ENCODE measurements around the gene SLC39A7. TPM values are rescaled to one million over a fixed set of nuclear protein-coding genes. Genes with fewer than 3 reads are reported as not detected.

The SLC39A7 gene
- total RNA-seq, 1 donor from 2014 or later = 53.2 TPM

DNA sequence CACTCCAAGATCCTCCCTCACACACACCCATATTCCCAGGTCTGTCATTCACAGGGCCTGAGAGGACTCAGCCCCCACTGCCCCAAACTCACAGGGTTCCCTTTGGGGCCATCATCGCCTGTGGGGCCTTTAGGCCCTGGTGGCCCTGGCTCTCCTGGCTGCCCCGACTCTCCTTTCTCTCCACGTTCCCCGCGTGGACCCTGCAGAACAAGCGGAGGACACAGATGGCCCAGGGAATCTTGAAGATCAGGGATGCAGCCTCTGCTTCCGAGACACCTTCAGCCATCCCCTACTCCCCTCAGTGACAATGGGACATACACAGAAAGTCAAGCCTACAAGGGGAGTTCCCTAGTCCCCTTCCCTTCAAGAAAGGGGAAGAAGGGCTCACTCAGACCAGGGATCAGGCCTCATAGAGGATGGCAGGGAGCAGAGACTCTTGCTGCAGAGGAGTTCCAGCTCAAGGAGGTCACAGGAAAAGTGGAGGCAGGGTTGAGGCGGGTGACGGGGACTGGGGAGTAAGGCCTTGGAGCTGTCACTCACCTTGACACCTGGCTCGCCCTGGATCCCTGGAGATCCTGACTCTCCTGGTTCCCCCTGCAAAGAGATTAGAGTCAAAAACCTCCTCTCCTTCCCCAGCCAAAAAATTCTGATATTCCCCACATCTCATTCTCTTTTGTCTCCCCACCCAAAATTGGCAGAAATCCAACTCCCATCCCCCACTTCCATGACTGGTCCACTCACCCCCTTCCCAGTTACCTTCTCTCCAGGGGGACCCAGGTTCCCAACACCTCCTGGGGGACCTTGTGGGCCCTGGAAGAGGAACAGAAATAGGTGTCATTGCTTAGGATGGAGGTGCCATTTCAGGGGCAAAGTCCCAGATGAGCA, 31.1 kb upstream of the SLC39A7 start:
- Histone ChIP-seq H3K36me3 (ENCODE audit: control insufficient read depth in 3 of 3, insufficient read depth in 3 of 3, low read length in 3 of 3) (no peaks in the 10 kb centered on the region), H3K9me3 (ENCODE audit: control insufficient read depth in 3 of 3, low read length in 3 of 3) (no peaks in the 10 kb centered on the region), H3K27me3 (ENCODE audit: control insufficient read depth in 3 of 3, insufficient read depth in 3 of 3, low read length in 3 of 3) (no peaks in the 10 kb centered on the region), H3K4me3 (ENCODE audit: low read length in 3 of 3) (no peak overlapping the region), H3K27ac (ENCODE audit: low read depth, low read length) (no peak overlapping the region), H3K4me1 (ENCODE audit: control insufficient read depth in 3 of 3, insufficient read depth in 3 of 3, low read length in 3 of 3) (no peaks in the 10 kb centered on the region), H3K9ac (ENCODE audit: low read depth in 1 of 3, low read length in 3 of 3) (no peak overlapping the region)

GRCh38 chr6:33170176-33171015, 30.3 kb upstream of the SLC39A7 start:
- Histone ChIP-seq H3K9me3 (ENCODE audit: control insufficient read depth in 3 of 3, low read length in 3 of 3) (no peaks in the 10 kb centered on the region), H3K4me3 (ENCODE audit: low read length in 3 of 3) (no peak overlapping the region), H3K9ac (ENCODE audit: low read depth in 1 of 3, low read length in 3 of 3) (no peak overlapping the region), H3K27me3 (ENCODE audit: control insufficient read depth in 3 of 3, insufficient read depth in 3 of 3, low read length in 3 of 3) (no peaks in the 10 kb centered on the region), H3K36me3 (ENCODE audit: control insufficient read depth in 3 of 3, insufficient read depth in 3 of 3, low read length in 3 of 3) (no peaks in the 10 kb centered on the region), H3K27ac (ENCODE audit: low read depth, low read length) (no peak overlapping the region), H3K4me1 (ENCODE audit: control insufficient read depth in 3 of 3, insufficient read depth in 3 of 3, low read length in 3 of 3) (no peaks in the 10 kb centered on the region)

DNA sequence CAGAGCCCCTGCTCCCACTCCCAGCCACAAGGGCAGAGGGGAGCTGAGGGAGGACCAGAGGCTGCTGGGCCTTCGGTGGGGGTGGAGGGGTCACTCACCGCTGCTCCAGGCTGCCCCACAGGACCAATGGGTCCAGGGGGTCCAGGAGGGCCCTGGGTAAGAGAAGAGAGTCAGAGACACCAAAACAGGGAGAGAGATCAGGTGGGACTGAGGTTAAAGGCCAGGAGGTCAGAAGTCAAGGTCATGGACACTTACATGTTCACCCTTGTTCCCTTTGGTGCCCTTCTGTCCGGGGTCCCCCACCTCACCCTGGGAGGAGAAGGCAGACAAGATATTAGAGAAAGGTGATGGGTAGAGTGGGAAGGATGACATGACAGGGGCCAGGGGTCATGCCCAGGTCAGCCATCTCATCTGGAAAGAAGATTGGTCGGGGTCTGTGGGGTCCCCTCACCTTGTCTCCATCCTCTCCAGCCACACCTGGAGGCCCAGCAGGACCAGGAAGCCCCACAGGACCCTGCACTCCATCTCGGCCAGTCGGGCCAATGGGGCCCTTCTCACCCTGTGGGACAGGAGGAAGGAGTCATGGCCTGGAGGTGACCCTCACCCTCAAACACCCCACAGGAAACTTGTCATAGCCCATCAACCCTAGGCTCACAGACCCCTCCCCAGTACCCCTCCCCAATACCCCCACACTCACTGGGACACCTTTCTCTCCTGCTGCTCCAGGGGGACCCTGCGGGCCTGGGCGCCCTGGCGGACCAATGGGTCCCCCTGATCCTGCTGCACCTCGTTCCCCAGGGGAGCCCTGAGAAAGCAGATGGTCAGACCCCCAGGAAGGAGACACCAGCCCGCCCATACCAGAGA, 29.4 kb upstream of the SLC39A7 start:
- Histone ChIP-seq H3K36me3 (ENCODE audit: control insufficient read depth in 3 of 3, insufficient read depth in 3 of 3, low read length in 3 of 3) (no peaks in the 10 kb centered on the region), H3K4me3 (ENCODE audit: low read length in 3 of 3) (no peak overlapping the region), H3K9me3 (ENCODE audit: control insufficient read depth in 3 of 3, low read length in 3 of 3) (no peaks in the 10 kb centered on the region), H3K4me1 (ENCODE audit: control insufficient read depth in 3 of 3, insufficient read depth in 3 of 3, low read length in 3 of 3) (no peaks in the 10 kb centered on the region), H3K9ac (ENCODE audit: low read depth in 1 of 3, low read length in 3 of 3) (no peak overlapping the region), H3K27me3 (ENCODE audit: control insufficient read depth in 3 of 3, insufficient read depth in 3 of 3, low read length in 3 of 3) (peaks cover 0 to 3% (median 0%) of the 10 kb centered on the region in 3 donors), H3K27ac (ENCODE audit: low read depth, low read length) (no peak overlapping the region)

DNA sequence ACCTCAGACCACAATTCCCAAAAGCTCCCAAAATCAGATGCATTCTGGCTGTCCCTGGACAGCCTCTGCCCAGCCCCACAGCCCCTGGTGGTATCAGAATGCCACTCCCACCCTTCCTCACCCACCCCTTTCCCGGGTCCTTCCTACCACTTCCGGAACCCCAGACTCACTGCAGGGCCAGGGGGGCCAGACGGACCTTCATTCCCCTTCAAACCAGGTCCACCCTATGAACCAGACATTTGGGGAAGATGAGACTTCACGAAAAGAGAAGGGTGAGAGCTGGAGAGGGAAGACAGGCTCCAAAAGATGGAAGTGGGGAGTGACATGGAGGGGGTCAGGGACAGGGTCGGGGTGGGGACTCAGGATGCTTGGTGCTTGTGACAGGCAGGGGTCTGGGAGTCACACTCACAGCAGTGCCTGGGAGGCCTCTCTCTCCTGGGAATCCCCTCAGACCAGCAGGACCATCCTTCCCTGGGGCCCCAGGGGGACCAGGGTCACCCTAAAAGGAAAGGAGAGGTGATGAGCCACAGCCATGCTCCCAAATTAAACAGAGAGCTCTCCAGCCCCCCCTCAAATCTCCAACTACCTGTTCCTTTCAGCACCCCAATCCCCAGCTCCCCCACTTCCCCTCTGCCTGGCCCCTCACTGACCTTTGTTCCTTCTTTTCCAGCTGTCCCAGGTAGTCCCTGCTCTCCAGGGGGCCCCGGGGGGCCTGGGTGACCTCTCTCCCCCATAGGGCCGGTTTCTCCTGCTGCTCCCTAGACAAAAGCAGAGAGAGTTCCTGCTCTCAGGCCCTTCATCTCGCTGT, 28.6 kb upstream of the SLC39A7 start:
- Histone ChIP-seq H3K4me3 (ENCODE audit: low read length in 3 of 3) (no peak overlapping the region), H3K9me3 (ENCODE audit: control insufficient read depth in 3 of 3, low read length in 3 of 3) (no peaks in the 10 kb centered on the region), H3K36me3 (ENCODE audit: control insufficient read depth in 3 of 3, insufficient read depth in 3 of 3, low read length in 3 of 3) (no peaks in the 10 kb centered on the region), H3K4me1 (ENCODE audit: control insufficient read depth in 3 of 3, insufficient read depth in 3 of 3, low read length in 3 of 3) (no peaks in the 10 kb centered on the region), H3K27ac (ENCODE audit: low read depth, low read length) (no peak overlapping the region), H3K9ac (ENCODE audit: low read depth in 1 of 3, low read length in 3 of 3) (no peak overlapping the region), H3K27me3 (ENCODE audit: control insufficient read depth in 3 of 3, insufficient read depth in 3 of 3, low read length in 3 of 3) (peaks cover 0 to 3% (median 0%) of the 10 kb centered on the region in 3 donors)

GRCh38 chr6:33172688-33173534, 27.8 kb upstream of the SLC39A7 start:
- Histone ChIP-seq H3K27me3 (ENCODE audit: control insufficient read depth in 3 of 3, insufficient read depth in 3 of 3, low read length in 3 of 3) (peaks cover 0 to 3% (median 0%) of the 10 kb centered on the region in 3 donors), H3K9ac (ENCODE audit: low read depth in 1 of 3, low read length in 3 of 3) (no peak overlapping the region), H3K9me3 (ENCODE audit: control insufficient read depth in 3 of 3, low read length in 3 of 3) (no peaks in the 10 kb centered on the region), H3K4me1 (ENCODE audit: control insufficient read depth in 3 of 3, insufficient read depth in 3 of 3, low read length in 3 of 3) (no peaks in the 10 kb centered on the region), H3K27ac (ENCODE audit: low read depth, low read length) (no peak overlapping the region), H3K4me3 (ENCODE audit: low read length in 3 of 3) (no peak overlapping the region), H3K36me3 (ENCODE audit: control insufficient read depth in 3 of 3, insufficient read depth in 3 of 3, low read length in 3 of 3) (no peaks in the 10 kb centered on the region)

DNA sequence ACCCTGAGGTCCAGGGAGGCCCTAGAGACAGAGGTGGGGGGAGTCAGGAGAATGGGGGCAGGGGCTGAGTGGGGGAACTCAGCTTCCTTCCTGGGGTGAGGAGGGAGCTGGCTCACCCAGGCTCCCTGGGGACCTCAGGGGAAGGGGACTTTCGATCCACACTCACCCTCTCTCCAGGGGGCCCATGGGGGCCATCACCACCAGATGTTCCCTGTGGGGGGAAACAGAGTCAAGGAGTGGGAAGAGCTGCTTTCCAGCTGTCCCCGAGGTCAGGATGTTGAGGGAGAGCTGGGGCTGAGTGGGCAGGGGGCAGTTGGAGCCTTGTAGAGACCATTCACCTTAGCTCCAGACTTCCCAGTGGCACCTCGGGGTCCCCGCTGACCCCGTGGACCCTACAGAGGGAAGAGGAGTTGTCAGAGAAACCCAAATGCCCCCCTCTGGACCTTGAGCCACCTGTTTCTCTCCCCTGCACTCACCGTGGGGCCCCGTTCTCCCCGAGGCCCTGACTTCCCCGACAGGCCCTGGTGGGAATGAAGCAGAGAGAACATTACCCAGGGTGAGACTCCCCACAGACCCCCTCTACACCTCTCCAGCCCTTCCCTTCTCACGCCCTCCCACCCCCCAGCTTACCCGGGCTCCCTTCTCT, 27.0 kb upstream of the SLC39A7 start:
- H3K9ac ChIP-seq (ENCODE audit: low read depth in 1 of 3, low read length in 3 of 3) = no peak overlapping the region
- H3K27ac ChIP-seq (ENCODE audit: low read depth, low read length) = no peak overlapping the region
- no peak overlapping the region for H3K4me3 ChIP-seq (ENCODE audit: low read length in 3 of 3)
- no peaks in the 10 kb centered on the region for H3K36me3 ChIP-seq (ENCODE audit: control insufficient read depth in 3 of 3, insufficient read depth in 3 of 3, low read length in 3 of 3)
- no peaks in the 10 kb centered on the region for H3K9me3 ChIP-seq (ENCODE audit: control insufficient read depth in 3 of 3, low read length in 3 of 3)
- no peaks in the 10 kb centered on the region for H3K4me1 ChIP-seq (ENCODE audit: control insufficient read depth in 3 of 3, insufficient read depth in 3 of 3, low read length in 3 of 3)
- peaks cover 0 to 3% (median 0%) of the 10 kb centered on the region in 3 donors for H3K27me3 ChIP-seq (ENCODE audit: control insufficient read depth in 3 of 3, insufficient read depth in 3 of 3, low read length in 3 of 3)

- H3K9me3 ChIP-seq (ENCODE audit: control insufficient read depth in 3 of 3, low read length in 3 of 3) = no peaks in the 10 kb centered on the region
- no peak overlapping the region for H3K9ac ChIP-seq (ENCODE audit: low read depth in 1 of 3, low read length in 3 of 3)
- no peaks in the 10 kb centered on the region for H3K36me3 ChIP-seq (ENCODE audit: control insufficient read depth in 3 of 3, insufficient read depth in 3 of 3, low read length in 3 of 3)
- no peak overlapping the region for H3K4me3 ChIP-seq (ENCODE audit: low read length in 3 of 3)
- peaks cover 0 to 3% (median 0%) of the 10 kb centered on the region in 3 donors for H3K27me3 ChIP-seq (ENCODE audit: control insufficient read depth in 3 of 3, insufficient read depth in 3 of 3, low read length in 3 of 3)
- H3K27ac ChIP-seq (ENCODE audit: low read depth, low read length) = no peak overlapping the region
- H3K4me1 ChIP-seq (ENCODE audit: control insufficient read depth in 3 of 3, insufficient read depth in 3 of 3, low read length in 3 of 3) = no peaks in the 10 kb centered on the region
Measured at GRCh38 chr6:33174784-33175183, 25.9 kb upstream of the SLC39A7 start.

DNA sequence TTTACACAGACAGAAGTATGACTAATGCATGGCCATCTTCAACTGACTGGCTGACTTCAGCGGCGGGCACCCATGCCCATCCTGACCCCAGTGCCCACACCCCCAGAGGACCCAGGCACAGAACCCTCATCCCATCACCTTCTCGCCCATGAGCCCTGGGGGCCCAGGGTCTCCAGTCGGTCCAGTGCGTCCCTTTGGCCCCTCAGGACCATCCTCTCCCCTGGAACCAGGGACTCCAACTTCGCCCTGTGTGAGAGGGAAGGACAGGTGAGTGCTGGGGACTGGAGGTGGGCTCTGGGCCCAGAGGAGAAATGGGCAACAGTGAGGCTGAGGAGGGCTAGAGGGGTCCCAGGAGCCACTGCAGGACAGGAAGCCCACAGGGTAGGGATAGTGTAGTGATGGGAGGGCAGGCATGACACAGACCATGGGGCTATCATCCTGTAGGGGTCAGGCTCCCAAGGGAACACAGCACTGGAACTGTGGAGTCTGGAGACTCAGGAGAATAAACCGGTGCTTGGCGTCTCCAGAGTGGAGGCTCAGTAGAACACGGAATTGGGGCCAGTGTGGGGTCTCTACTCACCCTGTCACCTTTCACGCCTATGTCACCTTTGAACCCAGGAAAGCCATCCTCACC, 25.1 kb upstream of the SLC39A7 start:
- Histone ChIP-seq H3K4me1 (ENCODE audit: control insufficient read depth in 3 of 3, insufficient read depth in 3 of 3, low read length in 3 of 3) (no peaks in the 10 kb centered on the region), H3K27ac (ENCODE audit: low read depth, low read length) (no peak overlapping the region), H3K9ac (ENCODE audit: low read depth in 1 of 3, low read length in 3 of 3) (no peak overlapping the region), H3K9me3 (ENCODE audit: control insufficient read depth in 3 of 3, low read length in 3 of 3) (no peaks in the 10 kb centered on the region), H3K4me3 (ENCODE audit: low read length in 3 of 3) (no peak overlapping the region), H3K36me3 (ENCODE audit: control insufficient read depth in 3 of 3, insufficient read depth in 3 of 3, low read length in 3 of 3) (no peaks in the 10 kb centered on the region), H3K27me3 (ENCODE audit: control insufficient read depth in 3 of 3, insufficient read depth in 3 of 3, low read length in 3 of 3) (peaks cover 0 to 3% (median 0%) of the 10 kb centered on the region in 3 donors)

Measured in skeletal muscle tissue (tissue), 4 donors.